ENCODE data around the gene ZNF581.

Gene ZNF581

DNA sequence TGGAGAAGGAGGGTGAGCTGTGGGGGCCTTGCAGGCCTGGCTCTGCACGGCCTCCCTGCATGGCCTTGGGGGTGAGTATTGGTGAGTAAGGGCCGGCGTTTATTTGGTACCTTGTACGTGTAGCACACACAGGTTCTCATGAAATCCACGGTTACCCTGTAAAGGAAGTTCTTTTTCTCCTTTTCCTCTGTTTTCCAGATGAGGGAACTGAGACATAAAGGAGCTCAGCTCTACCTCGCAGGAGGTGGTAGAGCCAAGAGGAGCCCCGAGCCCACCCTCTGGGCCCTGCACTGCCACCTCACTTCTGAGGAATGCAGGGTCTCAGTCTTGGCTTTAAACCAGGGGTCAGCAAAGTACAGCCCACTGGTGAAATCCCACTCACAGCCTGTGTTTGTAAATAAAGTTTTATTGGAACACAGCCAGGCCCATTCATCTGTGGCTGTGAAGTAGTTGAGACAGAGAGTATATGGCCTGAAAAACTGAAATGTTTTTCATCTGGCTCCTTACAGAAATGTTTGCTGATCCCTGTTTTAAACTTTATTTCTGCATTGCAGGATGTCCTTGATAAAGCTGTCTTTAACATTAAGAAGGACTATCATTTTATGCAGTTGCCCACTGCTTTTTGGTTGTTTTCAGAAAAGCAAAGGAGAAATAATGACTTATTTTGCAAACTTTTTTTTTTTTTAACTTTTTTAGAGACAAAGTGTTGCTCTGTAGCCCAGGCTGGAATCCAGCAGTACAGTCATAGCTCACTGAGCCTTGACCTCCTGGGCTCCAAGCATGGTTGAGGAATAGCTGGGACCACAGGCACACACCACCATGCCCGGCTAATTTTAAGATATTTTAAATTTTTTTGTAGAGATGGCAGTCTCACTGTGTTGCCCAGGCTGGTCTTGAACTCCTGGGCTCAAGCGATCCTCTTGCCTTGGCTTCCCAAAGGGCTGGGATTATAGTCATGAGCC lies 38.0 kb downstream of the ZNF581 start:
- TF ChIP-seq, protein P1, sequence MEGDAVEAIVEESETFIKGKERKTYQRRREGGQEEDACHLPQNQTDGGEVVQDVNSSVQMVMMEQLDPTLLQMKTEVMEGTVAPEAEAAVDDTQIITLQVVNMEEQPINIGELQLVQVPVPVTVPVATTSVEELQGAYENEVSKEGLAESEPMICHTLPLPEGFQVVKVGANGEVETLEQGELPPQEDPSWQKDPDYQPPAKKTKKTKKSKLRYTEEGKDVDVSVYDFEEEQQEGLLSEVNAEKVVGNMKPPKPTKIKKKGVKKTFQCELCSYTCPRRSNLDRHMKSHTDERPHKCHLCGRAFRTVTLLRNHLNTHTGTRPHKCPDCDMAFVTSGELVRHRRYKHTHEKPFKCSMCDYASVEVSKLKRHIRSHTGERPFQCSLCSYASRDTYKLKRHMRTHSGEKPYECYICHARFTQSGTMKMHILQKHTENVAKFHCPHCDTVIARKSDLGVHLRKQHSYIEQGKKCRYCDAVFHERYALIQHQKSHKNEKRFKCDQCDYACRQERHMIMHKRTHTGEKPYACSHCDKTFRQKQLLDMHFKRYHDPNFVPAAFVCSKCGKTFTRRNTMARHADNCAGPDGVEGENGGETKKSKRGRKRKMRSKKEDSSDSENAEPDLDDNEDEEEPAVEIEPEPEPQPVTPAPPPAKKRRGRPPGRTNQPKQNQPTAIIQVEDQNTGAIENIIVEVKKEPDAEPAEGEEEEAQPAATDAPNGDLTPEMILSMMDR (IDR thresholded peaks at IDR 0.05; ENCODE audit: insufficient read depth, low read length, missing control alignments): no peak
- POLR2A ChIA-PET: no interaction called here
- H3K4me3 ChIP-seq (ENCODE audit: low read depth, low read length): no peak overlapping the region
- DNase-seq (ENCODE audit: low read depth, low spot score): no peak
- CTCF ChIA-PET: interaction anchor here (0.7 to 1.6 kb wide), 2 partner anchors 11 to 27 kb away, joined by 3 to 4 read pairs; no protein-coding TSS in a partner anchor

DNA sequence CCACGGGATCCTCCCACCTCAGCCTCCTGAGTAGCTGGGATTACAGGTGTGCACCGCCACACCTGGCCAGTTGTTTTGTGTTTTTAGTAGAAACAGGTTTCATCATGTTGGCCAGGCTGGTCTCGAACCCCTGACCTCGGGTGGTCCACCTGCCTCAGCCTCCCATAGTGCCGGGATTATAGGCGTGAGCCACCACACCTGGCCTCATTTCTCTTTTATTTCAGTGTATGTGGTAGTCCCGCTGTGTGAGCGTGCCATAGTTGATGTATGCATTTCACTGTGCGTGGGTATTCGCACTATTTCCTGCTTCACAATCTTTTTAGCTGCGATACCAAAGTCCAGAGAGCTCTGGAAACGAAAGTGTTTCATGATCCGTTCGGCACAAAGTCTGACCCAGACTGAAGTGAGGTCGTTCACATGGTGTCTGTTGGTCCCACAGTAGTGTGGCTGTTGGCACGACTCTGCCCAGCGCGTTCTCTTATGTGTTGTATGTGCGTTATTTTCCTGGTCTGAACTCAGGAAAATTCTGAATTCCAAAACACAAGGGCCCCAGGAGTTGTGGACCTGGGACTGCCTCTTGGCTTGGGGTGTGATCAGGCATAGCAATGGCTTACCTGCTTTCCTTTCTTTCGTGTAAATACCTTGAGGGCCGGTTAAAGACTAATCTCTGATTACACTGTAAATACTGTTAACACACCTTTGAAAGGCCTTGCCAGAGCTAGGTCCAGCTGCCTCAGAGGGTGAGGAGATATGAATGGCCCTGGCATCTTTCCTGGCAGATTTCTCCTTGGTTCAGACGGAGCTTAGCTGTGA lies 40.2 kb downstream of the ZNF581 start:
- no peak for DNase-seq (ENCODE audit: low read depth, low spot score)
- CTCF ChIA-PET: no interaction called here
- TF ChIP-seq, protein P1 (IDR thresholded peaks at IDR 0.05; ENCODE audit: insufficient read depth, low read length, missing control alignments): no peak
- POLR2A ChIA-PET: no interaction called here
- no peak overlapping the region for H3K4me3 ChIP-seq (ENCODE audit: low read depth, low read length)

DNA sequence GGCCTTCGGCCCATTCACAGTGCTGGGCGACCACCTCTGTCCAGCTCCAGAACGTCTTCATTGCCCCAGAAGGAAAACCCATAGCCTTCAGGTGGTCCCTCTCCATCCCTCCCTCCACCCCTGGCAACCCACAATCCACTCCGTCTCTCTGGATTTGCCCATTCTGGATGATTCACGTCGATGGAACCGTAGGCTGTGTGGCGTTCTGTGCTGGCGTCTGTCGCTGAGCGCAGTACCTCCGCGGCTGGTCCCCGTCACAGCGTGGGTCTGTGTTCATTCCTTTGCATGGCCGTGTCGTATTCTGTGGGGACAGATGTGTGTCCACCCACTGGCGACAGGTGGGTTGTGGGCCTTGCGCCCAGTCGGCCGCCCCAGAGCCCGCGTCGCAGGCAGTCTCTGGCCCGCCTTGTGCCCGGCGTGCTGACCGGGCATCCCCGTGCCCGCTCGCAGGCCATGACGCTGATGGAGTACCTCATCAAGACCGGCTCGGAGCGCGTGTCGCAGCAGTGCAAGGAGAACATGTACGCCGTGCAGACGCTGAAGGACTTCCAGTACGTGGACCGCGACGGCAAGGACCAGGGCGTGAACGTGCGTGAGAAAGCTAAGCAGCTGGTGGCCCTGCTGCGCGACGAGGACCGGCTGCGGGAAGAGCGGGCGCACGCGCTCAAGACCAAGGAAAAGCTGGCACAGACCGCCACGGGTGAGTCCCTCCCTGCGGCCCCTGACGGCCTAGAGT lies 41.7 kb downstream of the ZNF581 start:
- no peak overlapping the region for H3K4me3 ChIP-seq (ENCODE audit: low read depth, low read length)
- ChIA-PET POLR2A (no interaction called here), CTCF (interaction anchor here (1.3 kb wide), 1 partner anchor 9 kb away, joined by 3 read pairs; no protein-coding TSS in a partner anchor)
- no peak for DNase-seq (ENCODE audit: low read depth, low spot score)
- TF ChIP-seq, protein P1 (IDR thresholded peaks at IDR 0.05; ENCODE audit: insufficient read depth, low read length, missing control alignments): no peak

DNA sequence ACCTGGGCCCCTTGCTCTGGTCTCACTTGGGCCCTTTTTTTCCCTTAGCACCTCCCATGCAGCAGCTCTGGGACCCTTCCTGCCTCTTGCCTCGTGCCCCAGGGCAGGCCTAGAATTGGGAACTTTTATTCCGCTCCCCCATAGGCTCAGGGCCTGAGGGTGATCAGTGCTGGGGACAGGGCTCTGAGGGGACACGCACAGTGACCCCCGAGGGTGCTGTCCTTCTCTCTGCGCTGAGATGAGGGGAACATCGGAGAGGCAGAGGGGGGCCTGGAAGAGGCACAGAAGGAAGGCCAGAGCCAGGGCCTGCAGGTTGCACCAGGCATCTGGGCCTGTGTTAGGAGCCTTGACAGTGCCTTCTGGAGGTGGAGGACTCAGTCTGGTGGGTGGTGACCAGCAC lies 42.3 kb downstream of the ZNF581 start:
- TF ChIP-seq, protein P1 (IDR thresholded peaks at IDR 0.05; ENCODE audit: insufficient read depth, low read length, missing control alignments): no peak
- POLR2A ChIA-PET: no interaction called here
- DNase-seq (ENCODE audit: low read depth, low spot score): no peak
- CTCF ChIA-PET: no interaction called here
- no peak overlapping the region for H3K4me3 ChIP-seq (ENCODE audit: low read depth, low read length)

DNA sequence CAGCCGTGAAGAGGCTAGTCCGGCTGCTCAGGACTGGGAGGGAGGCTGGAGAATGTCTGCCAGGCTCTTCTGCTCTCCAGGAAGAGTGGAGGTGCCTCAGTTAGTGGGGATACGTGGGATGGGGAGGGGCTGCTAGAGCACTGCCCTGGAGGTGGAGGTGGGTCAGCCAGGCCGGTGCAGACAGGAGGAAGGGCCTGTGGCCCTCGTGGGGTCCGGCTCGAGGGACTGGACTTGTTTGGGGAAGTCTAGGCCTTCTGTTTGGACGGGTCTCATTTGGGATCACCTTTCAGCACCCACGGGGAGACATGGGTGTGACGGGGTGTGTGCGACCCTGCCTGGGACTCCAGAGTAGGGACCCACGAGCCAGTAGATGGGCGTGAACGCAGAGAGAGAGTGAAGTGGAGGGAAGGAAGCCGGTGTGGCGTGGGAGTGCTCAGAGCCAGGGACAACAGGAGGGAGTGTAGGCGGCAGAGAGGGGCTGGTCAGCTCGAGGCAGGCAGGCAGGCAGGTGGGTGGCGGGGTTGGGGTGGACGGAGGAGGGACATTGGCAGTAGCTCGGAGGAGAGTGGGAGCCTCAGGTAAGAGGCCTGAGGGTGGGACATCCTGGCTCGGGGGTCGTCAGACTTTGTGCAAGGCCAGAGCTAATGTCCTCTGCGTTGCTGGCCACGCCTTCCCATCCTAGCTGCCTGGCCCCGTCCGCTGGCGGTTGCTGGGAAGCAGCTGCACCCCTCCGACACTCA lies 43.0 kb downstream of the ZNF581 start:
- POLR2A ChIA-PET: no interaction called here
- TF ChIP-seq, protein P1 (IDR thresholded peaks at IDR 0.05; ENCODE audit: insufficient read depth, low read length, missing control alignments): no peak
- no peak for DNase-seq (ENCODE audit: low read depth, low spot score)
- CTCF ChIA-PET: no interaction called here
- no peak overlapping the region for H3K4me3 ChIP-seq (ENCODE audit: low read depth, low read length)
